GM18519 (cell line): ENCODE data around the gene ZNF205.

Experiments
- ATAC-seq: cut with Tn5 transposase; IDR thresholded peaks from one replicate; pipeline ENCODE4 v1.9.1; 2021; ENCODE audit warnings: mild to moderate bottlenecking, moderate library complexity; ENCODE audit not compliant: unreplicated experiment, low FRiP score

ZNF205 gene

DNA sequence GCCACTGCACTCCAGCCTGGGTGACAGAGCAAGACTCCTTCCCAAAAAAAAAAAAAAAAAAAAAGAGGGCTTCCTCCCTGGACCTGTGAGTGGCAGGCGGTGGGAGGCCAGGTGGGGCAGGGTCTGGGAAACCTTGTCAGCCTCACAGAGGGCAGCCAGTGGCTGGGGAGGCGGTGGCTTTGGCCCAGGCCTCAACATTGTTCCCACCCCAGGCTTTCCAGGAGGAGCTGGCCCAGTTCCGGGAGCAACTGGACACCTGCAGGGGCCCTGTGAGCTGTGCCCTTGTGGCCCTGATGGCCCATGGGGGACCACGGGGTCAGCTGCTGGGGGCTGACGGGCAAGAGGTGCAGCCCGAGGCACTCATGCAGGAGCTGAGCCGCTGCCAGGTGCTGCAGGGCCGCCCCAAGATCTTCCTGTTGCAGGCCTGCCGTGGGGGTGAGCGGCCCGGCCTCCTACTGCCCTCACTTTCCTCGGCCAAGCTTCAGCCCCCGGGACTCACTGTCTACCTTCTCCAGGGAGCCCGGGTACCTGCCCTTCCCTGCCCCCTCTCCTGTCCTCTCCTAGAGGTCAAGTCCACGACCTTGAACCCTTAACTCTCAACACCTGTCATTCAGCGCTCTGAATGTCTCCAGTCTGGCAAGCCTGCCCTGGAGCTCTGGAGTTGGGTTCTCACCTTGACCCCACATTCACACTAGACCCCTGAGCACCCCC, 34.8 kb downstream of the ZNF205 start:
- no peak for ATAC-seq

DNA sequence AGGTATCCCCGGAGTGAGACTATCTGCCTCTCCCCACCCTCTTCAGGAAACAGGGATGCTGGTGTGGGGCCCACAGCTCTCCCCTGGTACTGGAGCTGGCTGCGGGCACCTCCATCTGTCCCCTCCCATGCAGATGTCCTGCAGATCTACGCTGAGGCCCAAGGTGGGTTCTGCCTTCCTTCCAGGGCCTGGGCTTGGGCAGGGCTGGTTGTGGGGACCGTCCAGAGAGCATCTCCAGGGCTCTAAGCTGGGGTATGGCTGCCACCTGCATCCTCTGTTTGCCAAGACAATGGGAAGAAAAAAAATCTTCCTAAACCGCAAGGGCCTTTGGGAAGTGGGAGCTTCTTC, 35.3 kb downstream of the ZNF205 start:
- no peak for ATAC-seq

DNA sequence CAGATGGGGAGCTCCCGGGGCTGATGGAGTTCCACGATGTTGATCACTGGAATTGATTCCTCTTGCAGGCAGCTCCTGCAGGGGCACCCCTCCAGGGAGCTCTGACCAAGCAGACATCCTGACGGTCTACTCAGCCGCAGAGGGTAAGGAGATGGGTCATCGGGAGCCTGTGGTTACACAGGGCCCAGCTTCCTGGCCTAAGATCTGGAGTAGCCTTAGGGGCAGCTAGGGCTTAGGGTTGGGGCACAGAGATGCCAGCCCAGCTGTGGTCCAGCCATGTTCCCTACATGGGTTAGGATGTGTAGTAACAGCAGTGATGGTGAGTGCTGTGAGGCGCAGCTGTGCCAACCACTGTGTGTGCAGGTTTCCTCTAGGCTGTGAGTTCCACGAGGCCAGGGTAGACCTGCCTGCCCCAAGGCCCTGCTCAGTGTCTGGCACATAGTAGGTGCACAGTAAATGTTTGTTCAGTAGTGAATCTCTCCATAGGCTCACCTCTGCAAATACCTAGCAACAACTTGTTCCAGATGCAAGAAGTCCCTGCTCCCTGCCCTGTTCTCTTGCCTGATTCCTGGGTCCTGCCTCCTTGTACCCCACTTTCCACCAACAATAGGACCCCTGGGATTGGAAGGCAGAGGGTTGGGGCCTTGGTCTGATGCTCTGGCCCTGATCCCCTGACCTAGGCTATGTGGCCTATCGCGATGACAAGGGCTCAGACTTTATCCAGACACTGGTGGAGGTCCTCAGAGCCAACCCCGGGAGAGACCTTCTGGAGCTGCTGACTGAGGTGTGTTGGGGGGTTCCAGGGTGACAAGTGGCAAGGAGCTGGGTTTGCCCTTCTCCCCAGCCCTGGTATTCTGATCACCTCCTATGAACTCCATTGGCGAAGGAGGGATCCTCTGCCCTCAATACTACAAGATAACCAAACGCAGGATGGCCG, 36.1 kb downstream of the ZNF205 start:
- ATAC-seq = no peak

DNA sequence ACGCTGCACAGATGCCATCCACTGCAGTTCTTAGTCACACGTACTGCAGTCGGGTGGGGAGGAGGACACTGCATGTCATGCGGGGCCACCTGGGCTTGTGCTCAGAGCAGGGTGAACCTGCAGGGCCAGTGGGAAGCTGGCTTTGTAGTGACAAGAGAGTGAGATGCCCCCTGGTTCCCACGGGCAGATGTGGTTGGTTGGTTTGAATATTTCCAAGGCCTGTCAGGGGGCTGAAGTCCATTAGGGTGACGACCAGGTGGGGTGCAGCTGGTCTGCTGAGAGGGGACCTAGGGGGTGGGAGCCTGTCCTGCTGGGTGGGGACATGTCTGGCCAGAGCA, 36.8 kb downstream of the ZNF205 start:
- ATAC-seq = no peak

DNA sequence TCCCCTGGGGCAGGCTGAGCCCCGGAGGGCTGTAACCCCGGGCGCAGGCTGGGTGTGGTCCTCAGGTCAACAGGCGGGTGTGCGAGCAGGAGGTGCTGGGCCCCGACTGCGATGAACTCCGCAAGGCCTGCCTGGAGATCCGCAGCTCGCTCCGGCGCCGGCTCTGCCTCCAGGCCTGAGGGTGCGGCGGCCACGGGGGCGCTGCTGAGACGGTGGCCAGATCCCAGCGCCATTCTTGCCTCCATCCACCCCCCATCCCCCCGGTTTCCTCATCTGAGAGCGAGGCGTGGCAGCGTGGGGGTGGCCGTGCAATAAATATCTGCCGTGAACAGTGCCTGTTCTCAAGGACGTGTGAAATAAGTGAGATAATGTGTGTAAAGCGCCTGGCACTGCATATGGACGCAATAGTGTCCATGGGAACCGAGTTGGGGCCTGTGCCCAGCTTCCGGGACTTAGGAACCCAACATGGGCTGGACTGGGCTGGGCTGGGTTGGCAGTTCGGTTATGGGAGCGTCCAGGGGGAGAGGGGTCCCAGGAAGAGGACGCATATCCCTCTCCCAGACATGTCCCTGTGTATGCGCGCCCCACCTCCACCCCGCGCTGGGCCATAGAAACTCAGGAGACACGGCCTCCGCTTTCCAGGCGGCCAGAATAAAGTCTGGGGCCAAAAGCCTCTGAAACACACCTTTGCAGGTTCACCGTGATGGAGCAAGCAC, 37.4 kb downstream of the ZNF205 start:
- ATAC-seq = no peak

DNA sequence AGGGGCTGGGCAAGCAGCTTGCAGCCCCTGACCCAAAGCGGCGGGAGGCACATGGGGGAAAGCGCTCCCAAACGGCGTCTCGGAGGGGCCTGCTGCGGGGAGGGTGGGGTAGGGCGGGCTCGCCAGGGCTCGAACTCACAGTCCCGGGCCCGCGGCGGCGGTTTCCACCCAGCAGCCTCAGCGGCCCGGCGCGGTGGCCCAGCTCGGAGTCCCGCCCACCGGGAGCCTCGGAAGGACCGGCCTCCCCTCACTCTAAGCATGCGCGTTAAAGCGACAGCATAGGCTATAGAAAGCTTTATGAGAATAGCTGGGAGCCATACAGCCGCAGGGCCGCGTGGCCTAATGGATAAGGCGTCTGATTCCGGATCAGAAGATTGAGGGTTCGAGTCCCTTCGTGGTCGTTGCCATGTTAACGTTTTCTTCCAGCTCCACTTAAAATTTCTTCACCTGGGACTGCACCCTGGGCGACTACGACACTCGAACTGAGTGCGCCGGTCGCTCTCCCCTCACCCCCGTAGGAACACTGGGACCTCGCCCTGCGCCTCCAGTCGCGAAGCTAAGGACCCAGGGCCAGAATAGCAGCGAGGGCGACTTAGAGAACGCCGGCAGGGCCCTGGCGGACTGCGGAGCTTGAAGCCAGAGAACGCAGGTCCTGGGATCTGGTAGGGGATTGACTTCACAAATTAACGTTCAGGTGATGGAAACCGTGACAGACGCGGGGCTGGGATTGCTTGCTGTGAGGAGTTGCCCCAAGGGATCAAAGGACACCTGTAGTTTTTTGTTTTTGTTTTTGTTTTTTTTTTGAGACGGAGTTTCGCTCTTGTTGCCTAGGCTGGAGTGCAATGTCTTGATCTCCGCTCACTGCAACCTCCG, 38.2 kb downstream of the ZNF205 start:
- ATAC-seq = peak; percentile 65

DNA sequence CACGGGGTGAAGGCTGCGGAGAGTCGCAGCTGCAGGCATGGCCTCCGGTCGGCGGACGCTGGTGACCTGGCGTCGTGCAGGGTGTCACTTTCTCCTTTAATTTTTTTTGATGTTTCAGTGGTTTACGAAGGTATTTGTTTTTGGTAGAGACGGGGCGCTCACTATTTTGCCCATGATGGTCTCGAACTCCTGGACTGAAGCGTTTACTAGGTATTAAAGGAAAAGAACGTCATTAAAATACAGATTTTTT, 39.6 kb downstream of the ZNF205 start:
- no peak for ATAC-seq

DNA sequence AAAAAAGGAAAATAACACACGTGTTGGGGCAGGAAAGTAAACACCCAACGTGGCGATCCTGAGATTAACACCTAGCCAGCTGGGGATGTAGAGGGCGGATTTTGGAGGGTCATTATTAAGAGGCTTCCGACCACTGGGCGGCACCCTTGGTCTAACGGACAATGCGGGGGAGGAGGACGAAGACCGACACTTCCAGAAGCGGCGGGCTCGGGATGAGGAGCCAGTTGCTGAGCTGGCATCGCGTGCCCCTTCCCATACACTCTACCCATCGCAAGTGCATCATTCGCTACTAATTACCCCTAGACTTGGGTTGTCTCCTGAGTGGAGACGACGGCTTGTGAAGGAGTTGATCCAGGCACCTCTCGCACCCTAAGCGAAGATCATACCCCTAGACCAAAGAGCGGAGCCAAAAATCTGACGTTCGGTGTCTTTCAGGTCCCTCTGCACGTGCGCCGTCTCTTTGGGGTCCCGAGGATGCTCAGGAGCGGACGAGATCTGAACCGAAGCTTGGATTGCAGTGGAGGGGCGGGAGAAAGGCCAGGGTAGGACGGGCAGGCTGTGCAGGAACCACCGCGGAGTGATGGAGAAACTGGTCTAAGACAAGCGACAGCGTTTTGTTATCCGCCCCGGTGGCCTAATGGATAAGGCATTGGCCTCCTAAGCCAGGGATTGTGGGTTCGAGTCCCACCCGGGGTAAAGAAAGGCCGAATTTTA, 40.0 kb downstream of the ZNF205 start:
- no peak for ATAC-seq

DNA sequence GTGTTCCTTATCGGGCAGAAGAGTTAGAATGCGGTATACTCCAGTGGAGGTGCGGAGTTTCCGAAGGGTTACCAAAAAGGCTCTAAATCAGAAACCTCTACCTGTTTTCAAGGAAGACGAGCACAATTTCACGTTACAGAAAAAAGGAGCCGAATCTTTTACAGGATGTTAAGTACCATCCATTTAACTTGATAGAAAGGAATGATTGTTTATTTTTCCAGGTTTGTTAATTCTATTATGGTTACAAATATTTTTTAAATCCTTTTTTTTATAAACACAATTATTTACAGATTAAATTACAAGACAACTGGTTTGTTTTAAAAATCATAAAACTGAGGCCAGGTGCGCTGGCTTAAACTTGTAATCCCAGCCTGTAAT, 40.6 kb downstream of the ZNF205 start:
- ATAC-seq = no peak

DNA sequence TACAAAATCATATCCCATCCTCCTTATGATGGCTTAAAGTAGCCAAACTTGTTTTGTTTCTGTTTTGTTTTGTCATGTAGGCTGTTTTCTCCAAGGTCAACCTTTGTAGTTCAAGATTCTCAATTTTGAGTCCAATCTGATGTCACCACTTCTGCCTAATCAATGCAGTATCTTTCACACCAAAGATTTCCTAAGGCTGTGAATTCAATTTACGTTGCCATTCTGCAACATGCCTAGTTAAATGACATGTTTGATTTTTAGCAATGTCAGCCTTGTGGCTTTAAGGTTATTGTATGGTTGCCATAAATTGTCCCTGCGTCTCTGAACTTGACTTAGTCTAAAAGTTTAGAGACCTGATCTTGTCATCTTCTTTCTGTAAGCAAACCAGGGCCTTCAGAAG, 42.8 kb downstream of the ZNF205 start:
- ATAC-seq = no peak

DNA sequence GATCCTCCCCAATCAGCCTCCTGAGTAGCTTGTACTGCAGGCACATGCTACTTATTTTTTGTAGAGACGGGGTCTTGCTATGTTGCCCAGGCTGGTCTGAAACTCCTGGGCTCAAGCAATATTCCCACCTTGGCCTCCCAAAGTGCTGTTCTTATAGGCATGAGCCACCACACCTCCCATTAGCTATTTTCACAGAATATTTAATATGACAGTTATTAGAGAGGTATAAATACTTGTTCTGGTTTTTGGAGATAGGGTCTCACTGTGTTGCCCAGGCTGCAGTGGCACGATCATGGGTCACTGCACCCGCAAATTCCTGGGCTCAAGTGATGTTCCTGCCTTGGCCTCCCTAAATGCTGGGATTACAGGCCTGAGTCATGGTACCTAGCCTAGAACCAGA, 43.6 kb downstream of the ZNF205 start:
- ATAC-seq = no peak

DNA sequence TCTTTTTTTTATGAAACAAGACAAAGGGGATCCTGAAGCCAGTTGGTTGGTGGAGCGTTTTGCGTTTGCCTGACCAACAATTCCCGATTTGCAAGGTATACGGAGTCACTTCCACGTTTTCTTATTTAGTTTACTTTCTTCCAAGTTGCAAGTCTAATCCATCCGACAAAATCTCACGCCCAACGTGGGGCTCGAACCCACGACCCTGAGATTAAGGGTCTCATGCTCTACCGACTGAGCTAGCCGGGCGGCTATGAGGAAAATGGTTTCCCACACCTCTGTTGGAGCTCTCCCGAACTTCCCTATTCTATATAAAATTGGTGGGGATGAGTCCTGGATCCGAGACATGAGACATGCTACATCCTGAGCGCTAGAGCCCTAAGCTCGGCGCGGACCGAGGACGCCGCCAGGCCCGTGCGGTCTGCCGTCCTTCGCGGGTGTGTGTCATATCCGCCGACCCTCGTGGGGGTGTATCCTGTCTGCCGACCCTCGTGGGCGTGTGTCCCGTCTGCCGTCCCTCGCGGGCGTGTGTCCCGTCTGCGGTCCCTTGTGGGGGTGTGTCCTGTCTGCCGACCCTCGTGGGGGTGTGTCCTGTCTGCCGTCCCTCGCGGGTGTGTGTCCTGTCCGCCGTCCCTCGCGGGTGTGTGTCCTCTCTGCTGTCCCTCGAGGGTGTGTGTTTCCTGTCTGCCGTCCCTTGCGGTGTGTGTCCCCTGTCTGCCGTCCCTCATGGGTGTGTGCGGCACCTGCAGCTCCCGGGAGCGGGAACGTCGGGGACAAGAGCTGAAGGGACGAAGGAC, 45.0 kb downstream of the ZNF205 start:
- ATAC-seq = no peak

DNA sequence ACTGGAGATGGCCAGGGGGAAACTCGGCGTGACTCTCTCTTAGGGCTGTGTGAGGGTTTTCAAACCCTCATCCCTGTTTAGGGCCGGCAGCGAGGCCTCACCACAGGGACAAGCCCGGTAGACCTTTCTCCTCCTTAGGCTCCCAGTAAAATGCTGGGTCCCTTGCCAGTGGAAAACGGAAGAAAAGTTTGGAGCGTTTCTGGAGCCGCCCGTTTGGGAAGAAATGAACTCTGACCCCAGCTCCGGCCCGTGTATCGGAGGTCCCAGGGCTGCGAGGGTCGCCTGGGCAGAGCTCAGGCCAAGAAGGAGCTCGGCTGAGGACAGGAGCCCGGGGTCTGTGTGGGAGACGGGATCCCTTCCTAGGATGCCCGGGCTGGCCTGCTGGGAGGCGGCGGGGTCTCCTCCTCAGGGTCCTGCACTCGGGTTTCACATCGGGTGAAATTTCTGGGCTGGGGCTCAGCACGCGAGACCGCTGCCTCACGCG, 45.7 kb downstream of the ZNF205 start:
- ATAC-seq = no peak

DNA sequence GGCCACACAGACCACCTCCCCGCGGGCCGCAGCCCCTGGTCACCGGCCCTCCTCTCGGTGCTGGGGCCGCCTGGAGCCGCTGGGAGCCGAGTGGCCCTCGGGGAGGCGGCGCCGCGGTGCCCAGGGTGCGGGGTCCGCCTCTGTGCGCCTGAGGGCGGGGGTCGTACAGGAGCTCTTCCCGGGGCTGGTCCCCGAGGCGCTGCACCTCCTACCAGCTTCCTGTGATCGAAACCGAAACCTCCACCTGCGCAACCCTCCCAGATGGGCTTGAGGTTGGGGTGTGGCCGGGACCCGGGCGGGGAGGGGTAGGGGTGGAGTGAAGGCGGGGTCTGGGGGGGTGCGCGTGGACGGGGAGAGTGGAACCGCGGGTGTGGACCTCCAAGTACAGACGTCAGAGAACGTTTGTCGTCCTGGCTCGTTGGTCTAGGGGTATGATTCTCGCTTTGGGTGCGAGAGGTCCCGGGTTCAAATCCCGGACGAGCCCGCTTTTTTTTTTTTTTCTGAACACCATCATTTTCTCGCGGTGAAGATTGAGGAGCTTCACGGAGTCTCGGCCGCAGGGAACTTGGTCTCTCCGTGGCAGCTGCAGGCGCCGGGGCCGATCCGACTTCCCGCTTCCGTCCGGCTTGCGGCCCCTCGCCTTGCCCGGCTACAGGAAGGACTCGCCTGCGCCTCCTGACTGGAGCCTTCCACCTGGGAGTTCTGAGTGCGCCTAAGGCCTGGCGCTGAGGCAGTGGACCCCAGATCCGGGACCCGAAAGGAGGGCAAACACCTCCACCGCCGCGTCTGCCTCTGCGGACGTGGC, 46.3 kb downstream of the ZNF205 start:
- no peak for ATAC-seq

DNA sequence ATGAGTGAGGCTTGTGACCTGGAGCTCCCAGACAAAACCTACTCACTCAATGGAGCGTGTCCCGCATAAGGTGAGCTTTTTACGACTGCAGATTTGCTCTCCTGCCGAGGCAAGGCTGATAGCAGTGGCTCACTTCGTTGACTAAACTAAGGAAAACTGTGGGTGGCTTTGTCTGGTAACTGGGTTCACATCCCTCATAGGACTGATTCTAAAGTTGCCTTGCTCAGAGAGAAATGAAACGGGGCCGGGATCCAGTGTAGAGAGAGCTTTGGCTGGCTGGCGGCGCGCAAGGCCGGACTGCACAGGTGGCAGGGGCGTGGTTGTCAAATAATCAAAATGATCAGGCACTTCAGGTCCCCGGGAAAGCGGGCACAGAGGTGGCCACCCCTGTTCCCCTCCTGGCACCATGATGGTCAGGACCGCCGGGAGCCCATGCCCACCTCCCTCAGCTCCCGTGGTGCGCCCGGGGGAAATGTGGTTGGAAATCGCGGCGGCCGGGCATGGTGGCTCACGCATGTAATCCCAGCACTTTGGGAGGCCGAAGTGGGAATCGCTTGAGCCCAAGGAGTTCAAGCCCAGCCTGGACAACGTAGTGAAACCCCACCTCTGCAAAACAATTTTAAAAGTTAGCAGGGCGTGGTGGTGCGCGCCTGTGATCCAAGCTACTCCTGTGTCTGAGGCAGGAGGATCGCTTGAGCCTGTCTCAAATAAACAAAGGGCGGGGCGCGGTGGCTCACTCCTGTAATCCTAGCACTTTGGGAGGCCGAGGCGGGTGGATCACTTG, 49.0 kb downstream of the ZNF205 start:
- ATAC-seq = no peak

DNA sequence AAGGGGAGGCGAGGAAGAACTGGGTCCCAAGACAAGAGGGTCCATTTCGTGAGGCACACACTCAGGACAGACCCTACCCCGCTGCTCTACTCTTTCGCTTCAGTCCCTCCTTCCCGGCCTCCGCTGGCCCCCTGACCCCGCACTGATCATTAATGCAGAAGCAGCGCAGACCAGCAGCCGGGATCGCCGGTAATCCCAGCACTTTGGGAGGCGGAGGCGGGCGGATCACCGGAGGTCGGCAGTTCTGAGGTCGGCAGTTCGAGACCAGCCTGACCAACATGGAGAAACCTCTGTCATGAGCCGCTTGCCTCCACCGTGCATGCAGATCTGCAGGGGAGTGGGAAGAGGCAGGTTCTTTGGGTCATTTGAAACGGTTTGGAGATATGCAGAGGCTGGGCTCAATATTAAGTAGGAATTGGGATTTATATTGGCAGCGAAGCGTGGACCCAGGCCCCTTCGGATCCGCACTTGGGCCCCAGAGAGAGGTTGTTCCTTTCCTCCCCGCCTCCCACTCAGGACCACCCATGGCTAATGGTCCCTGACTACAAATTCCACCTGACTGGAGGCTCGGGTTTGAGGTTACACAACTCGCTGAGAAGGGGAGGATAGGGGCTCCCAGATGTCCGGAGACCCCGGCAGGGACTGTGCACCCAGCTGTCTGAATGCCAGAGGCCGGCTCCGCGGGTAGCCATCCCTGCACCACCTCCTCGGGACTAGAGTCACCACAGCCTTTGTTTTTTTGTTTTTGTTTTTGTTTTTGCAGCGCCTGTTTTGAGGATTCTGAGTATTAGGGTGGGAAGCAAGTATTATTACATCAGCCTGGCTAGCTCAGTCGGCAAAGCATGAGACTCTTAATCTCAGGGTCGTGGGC, 52.0 kb downstream of the ZNF205 start:
- ATAC-seq = no peak
